ENCODE results near the gene MUS81.

The MUS81 gene

GRCh38 chr11:65860278-65861164 is at the start of gene MUS81:
Gene MUS81 (plus strand): TSS chr11:65860433. CDS start chr11:65860754, 321 bp downstream.
- TF ChIP-seq GATA2 (IDR thresholded peaks at IDR 0.05; ENCODE audit: low read depth, low read length) (no peak; the same call in 1 of the 2 replicates), GATA3 (IDR thresholded peaks at IDR 0.05; ENCODE audit: low read depth, low read length) (no peak)

- TF ChIP-seq GATA2 (IDR thresholded peaks at IDR 0.05; ENCODE audit: low read depth, low read length) (no peak), GATA3 (IDR thresholded peaks at IDR 0.05; ENCODE audit: low read depth, low read length) (no peak)
Observed at GRCh38 chr11:65811764-65812475, 48.3 kb upstream of the MUS81 start.

- TF ChIP-seq GATA3 (IDR thresholded peaks at IDR 0.05; ENCODE audit: low read depth, low read length) (no peak), GATA2 (IDR thresholded peaks at IDR 0.05; ENCODE audit: low read depth, low read length) (no peak)
Observed at GRCh38 chr11:65814131-65814985, 45.9 kb upstream of the MUS81 start.

GRCh38 chr11:65814986-65815565 is 45.2 kb upstream of the MUS81 start:
- TF ChIP-seq GATA3 (IDR thresholded peaks at IDR 0.05; ENCODE audit: low read depth, low read length) = no peak
- no peak for TF ChIP-seq GATA2 (IDR thresholded peaks at IDR 0.05; ENCODE audit: low read depth, low read length)

GRCh38 chr11:65816696-65817095 is 43.5 kb upstream of the MUS81 start:
- TF ChIP-seq GATA3 (IDR thresholded peaks at IDR 0.05; ENCODE audit: low read depth, low read length) (no peak), GATA2 (IDR thresholded peaks at IDR 0.05; ENCODE audit: low read depth, low read length) (no peak)

- TF ChIP-seq GATA2 (IDR thresholded peaks at IDR 0.05; ENCODE audit: low read depth, low read length) (no peak), GATA3 (IDR thresholded peaks at IDR 0.05; ENCODE audit: low read depth, low read length) (no peak)
Observed at GRCh38 chr11:65817312-65817834, 42.9 kb upstream of the MUS81 start.

- TF ChIP-seq GATA2 (IDR thresholded peaks at IDR 0.05; ENCODE audit: low read depth, low read length) = no peak
- TF ChIP-seq GATA3 (IDR thresholded peaks at IDR 0.05; ENCODE audit: low read depth, low read length) = no peak
Observed at GRCh38 chr11:65817835-65818680, 42.2 kb upstream of the MUS81 start.

GRCh38 chr11:65821107-65821506 is 39.1 kb upstream of the MUS81 start:
- TF ChIP-seq GATA3 (IDR thresholded peaks at IDR 0.05; ENCODE audit: low read depth, low read length) (no peak), GATA2 (IDR thresholded peaks at IDR 0.05; ENCODE audit: low read depth, low read length) (no peak)

- no peak for TF ChIP-seq GATA2 (IDR thresholded peaks at IDR 0.05; ENCODE audit: low read depth, low read length)
- no peak for TF ChIP-seq GATA3 (IDR thresholded peaks at IDR 0.05; ENCODE audit: low read depth, low read length)
Observed at GRCh38 chr11:65822776-65823528, 37.3 kb upstream of the MUS81 start.

GRCh38 chr11:65826984-65827735 is 33.1 kb upstream of the MUS81 start:
- no peak for TF ChIP-seq GATA2 (IDR thresholded peaks at IDR 0.05; ENCODE audit: low read depth, low read length)
- no peak for TF ChIP-seq GATA3 (IDR thresholded peaks at IDR 0.05; ENCODE audit: low read depth, low read length)

- TF ChIP-seq GATA2 (IDR thresholded peaks at IDR 0.05; ENCODE audit: low read depth, low read length) (no peak), GATA3 (IDR thresholded peaks at IDR 0.05; ENCODE audit: low read depth, low read length) (no peak)
Observed at GRCh38 chr11:65829459-65829858, 30.8 kb upstream of the MUS81 start.

Data from SH-SY5Y (cell line).